GM23248 (cell line): Measurements from ENCODE around the gene GAPVD1.
"Not testable (repeated sequence)": the region's sequence is repeated elsewhere in the genome, so short reads cannot be mapped to it uniquely, and the experiment has no call there.

Source experiments
- EZH2 ChIP-seq: fragments of 200-600 bp; sonication (generic); IDR thresholded peaks from 2 replicates; pipeline ENCODE4 v1.6.1; 2018; ENCODE audit warnings: antibody characterized with exemption, mild to moderate bottlenecking; ENCODE audit not compliant: insufficient read depth, poor library complexity, severe bottlenecking
- EZH2phosphoT487 ChIP-seq: fragments of 200-600 bp; sonication (generic); IDR thresholded peaks from 2 replicates; pipeline ENCODE4 v1.6.1; 2018; ENCODE audit warnings: antibody characterized with exemption, moderate library complexity, mild to moderate bottlenecking, low read depth; ENCODE audit not compliant: insufficient read depth

GRCh38 chr9:125400232-125400631 lies 138.6 kb downstream of the GAPVD1 start:
- not testable (repeated sequence) for TF ChIP-seq EZH2phosphoT487, EZH2
